Ascending aorta (tissue), 2 donors: ENCODE results near the gene EPB41L2. TPM values are rescaled to one million over a fixed set of nuclear protein-coding genes. Genes with fewer than 3 reads are reported as not detected.

Experiments used
- DNase-seq, 2 donors: peaks; one replicate each; pipeline ENCODE4 v3.0.0-alpha.2; 2019; ENCODE audit warnings: low spot score in 2 of 2
- H3K27ac ChIP-seq, 2 donors: fragments of 200-600 bp; sonication (generic); one replicate each; pipeline ENCODE4 v1.5.1; 2016 to 2017; ENCODE audit warnings: mild to moderate bottlenecking in 1 of 2
- H3K27me3 ChIP-seq: fragments of 200-600 bp; sonication (generic); one replicate; pipeline ENCODE4 v1.5.1; 2017
- H3K36me3 ChIP-seq, 2 donors: fragments of 200-600 bp; sonication (generic); one replicate each; pipeline ENCODE4 v1.5.1; 2016
- H3K4me1 ChIP-seq, 2 donors: fragments of 200-600 bp; sonication (generic); one replicate each; pipeline ENCODE4 v1.5.1; 2016 to 2017; ENCODE audit warnings: mild to moderate bottlenecking in 1 of 2
- H3K4me3 ChIP-seq, 2 donors: fragments of 200-600 bp; sonication (generic); one replicate each; pipeline ENCODE4 v1.5.1; 2016 to 2017; ENCODE audit warnings: mild to moderate bottlenecking in 1 of 2
- H3K9me3 ChIP-seq, 2 donors: fragments of 200-600 bp; sonication (generic); one replicate each; pipeline ENCODE4 v1.5.1; 2016
- intact Hi-C: fragments of 100-400 bp; cut with DNase I; formaldehyde crosslinking; loops from one replicate; pipeline ENCODE4 v1.15.1; 2023
- total RNA-seq: library from RNA; depleted of rRNA; stranded (reverse); fragments of >200 nt; gene quantifications from one replicate; pipeline ENCODE4 v1.1.0, GENCODE V29; 2016
- TF ChIP-seq, protein P1 (sequence below), 3 experiments: fragments of 200-600 bp in 2 of 3; fragments of 450-650 bp in 1 of 3; sonication (generic) in 2 of 3; IDR thresholded peaks; one replicate each; pipeline ENCODE4 v1.5.1; 2016 to 2019; ENCODE audit warnings: antibody characterized with exemption in 3 of 3, mild to moderate bottlenecking in 1 of 3, moderate library complexity in 1 of 3

Gene EPB41L2
- total RNA-seq, 1 donor from 2014 or later, result 163 TPM

- H3K36me3 ChIP-seq, result no peaks in the 10 kb centered on the region
- H3K4me3 ChIP-seq, result no peak overlapping the region
- H3K9me3 ChIP-seq, result no peaks in the 10 kb centered on the region
- DNase-seq, result no peak
- no peaks in the 10 kb centered on the region for H3K27me3 ChIP-seq
- intact Hi-C loops, result no loop called here
- TF ChIP-seq, protein P1, sequence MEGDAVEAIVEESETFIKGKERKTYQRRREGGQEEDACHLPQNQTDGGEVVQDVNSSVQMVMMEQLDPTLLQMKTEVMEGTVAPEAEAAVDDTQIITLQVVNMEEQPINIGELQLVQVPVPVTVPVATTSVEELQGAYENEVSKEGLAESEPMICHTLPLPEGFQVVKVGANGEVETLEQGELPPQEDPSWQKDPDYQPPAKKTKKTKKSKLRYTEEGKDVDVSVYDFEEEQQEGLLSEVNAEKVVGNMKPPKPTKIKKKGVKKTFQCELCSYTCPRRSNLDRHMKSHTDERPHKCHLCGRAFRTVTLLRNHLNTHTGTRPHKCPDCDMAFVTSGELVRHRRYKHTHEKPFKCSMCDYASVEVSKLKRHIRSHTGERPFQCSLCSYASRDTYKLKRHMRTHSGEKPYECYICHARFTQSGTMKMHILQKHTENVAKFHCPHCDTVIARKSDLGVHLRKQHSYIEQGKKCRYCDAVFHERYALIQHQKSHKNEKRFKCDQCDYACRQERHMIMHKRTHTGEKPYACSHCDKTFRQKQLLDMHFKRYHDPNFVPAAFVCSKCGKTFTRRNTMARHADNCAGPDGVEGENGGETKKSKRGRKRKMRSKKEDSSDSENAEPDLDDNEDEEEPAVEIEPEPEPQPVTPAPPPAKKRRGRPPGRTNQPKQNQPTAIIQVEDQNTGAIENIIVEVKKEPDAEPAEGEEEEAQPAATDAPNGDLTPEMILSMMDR (IDR thresholded peaks at IDR 0.05), result no peak
- no peaks in the 10 kb centered on the region for H3K4me1 ChIP-seq
- H3K27ac ChIP-seq, result no peak overlapping the region
Observed at GRCh38 chr6:130985115-130985514, 77.9 kb downstream of the EPB41L2 start.

DNA sequence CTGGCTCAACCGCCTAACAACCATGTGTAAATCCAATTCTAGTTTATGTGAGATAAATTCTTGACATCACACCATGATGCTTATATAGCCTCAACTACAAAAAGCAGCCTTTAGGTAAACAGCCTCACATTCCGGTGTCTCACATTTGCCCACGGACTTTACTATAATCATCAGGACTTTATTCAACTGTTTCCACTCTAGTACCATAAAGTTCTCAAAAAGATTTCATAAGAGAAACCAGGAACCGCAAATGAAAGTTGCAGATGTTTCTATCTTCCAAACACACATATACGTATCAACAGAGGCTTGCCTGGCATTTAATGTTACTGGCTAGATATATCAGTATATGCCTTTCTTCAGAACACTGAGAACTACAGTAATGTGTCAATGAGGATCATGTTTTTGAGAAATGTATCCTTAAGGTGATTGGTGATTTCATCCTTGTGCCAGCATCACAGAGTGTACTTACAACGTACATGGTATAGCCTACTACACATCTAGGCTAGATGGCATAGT, 80.0 kb downstream of the EPB41L2 start:
- TF ChIP-seq, protein P1 (IDR thresholded peaks at IDR 0.05), result no peak
- no peak for DNase-seq
- H3K27ac ChIP-seq, result no peak overlapping the region
- H3K4me3 ChIP-seq, result no peak overlapping the region
- no peaks in the 10 kb centered on the region for H3K9me3 ChIP-seq
- intact Hi-C loops, result no loop called here
- no peaks in the 10 kb centered on the region for H3K27me3 ChIP-seq
- H3K4me1 ChIP-seq, result no peaks in the 10 kb centered on the region
- no peaks in the 10 kb centered on the region for H3K36me3 ChIP-seq

DNA sequence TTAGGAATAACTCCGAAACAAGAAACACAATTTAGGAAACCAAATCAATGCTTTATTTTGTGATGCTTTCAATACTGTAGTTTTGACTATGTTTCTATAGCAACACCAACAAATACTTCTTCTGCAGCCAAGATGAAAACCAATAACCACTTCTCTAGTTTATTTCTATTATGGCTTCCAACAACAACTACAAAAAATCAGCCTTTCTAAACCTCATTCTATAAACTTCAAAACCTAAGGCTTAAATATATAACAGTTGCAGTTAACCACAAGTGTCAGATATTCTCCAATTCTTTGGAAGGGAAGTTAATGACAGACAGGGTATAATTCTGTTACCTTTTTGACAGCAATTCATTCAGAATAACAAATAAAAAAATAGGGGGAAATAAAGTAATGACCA, 80.9 kb downstream of the EPB41L2 start:
- Histone ChIP-seq H3K4me1 (no peaks in the 10 kb centered on the region), H3K27ac (no peak overlapping the region), H3K4me3 (no peak overlapping the region), H3K9me3 (no peaks in the 10 kb centered on the region), H3K27me3 (no peaks in the 10 kb centered on the region), H3K36me3 (no peaks in the 10 kb centered on the region)
- TF ChIP-seq, protein P1 (IDR thresholded peaks at IDR 0.05), result no peak
- no peak for DNase-seq
- intact Hi-C loops, result no loop called here

- Histone ChIP-seq H3K4me3 (no peak overlapping the region), H3K9me3 (no peaks in the 10 kb centered on the region), H3K27ac (no peak overlapping the region), H3K36me3 (no peaks in the 10 kb centered on the region), H3K27me3 (no peaks in the 10 kb centered on the region), H3K4me1 (no peaks in the 10 kb centered on the region)
- TF ChIP-seq, protein P1 (IDR thresholded peaks at IDR 0.05), result no peak
- intact Hi-C loops, result no loop called here
- DNase-seq, result no peak
Observed at GRCh38 chr6:130981409-130981808, 81.6 kb downstream of the EPB41L2 start.

DNA sequence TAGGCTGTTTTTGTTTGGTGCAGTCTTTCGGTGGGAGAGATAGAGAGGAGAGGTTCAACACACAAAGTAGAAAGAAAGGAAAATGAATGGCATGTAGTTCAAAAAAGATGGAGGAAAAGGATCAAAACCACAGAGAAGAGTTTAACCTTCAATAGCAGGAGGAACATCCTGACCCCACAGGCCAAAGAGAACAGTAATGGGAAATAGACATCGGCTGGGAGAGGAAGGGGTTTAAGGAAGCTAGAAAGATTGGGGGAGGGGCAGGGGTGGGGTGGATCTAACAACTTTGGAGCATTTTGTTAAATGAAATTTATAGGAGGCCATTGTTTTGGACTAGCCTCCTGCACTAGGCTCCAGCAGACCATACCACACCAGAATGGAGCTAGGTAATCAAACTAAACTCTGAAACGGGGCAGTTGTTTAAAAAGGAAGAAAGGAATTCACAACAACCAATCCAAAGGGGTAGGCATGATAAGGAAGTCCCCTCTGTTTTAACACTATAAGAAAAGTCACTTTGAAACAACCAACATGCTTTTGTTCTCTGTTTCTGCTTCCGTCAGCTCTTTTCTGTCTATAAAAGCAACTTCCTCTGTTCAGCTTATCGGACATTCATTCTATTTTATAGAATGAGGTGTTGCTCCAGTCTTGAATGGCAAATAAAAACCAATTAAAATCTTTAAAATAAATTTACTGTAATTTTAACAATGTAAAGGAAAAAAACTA, 82.6 kb downstream of the EPB41L2 start:
- no peak overlapping the region for H3K4me3 ChIP-seq
- H3K9me3 ChIP-seq, result no peaks in the 10 kb centered on the region
- no peak overlapping the region for H3K27ac ChIP-seq
- TF ChIP-seq, protein P1 (IDR thresholded peaks at IDR 0.05), result no peak
- H3K27me3 ChIP-seq, result no peaks in the 10 kb centered on the region
- intact Hi-C loops, result no loop called here
- H3K4me1 ChIP-seq, result no peaks in the 10 kb centered on the region
- DNase-seq, result no peak
- H3K36me3 ChIP-seq, result no peaks in the 10 kb centered on the region
